ENCODE data around the gene COX7B2. TPM values are rescaled to one million over a fixed set of nuclear protein-coding genes. Genes with fewer than 3 reads are reported as not detected.

The COX7B2 gene
- total RNA-seq, 2 experiments from 2014 or later = not detected

DNA sequence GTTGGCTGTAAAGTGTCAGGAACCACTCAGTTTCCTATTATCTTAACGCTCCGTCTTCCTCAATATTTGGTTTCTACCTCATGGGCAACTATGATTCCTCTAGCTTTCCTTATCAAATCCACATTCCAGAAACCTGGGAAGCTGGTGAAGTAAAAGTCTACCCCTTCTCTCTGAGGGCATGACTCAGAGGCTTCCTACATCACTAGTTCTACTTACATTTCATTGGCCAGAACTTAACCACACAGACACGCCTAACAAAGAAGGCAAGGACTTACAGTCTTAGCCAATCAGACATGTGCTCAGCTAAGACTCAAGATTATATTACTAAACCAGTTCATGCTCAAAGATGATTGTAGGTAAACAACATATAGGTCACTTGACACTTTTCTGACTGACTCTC lies 30.4 kb downstream of the COX7B2 start:
- ATAC-seq = no peak
- ChIA-PET POLR2A (no interaction called here), CTCF (no interaction called here)
- H3K27me3 Mint-ChIP-seq (ENCODE audit: low read depth) = no peaks in the 10 kb centered on the region
- no peaks in the 10 kb centered on the region for H3K36me3 Mint-ChIP-seq (ENCODE audit: low read depth)
- H3K4me3 Mint-ChIP-seq = no peak overlapping the region
- no peaks in the 10 kb centered on the region for H3K4me1 Mint-ChIP-seq (ENCODE audit: low read depth)
- no peaks in the 10 kb centered on the region for H3K9me3 Mint-ChIP-seq (ENCODE audit: insufficient read depth)
- no peak overlapping the region for H3K27ac Mint-ChIP-seq
- no peak for DNase-seq

GRCh38 chr4:46874811-46875210 lies 34.2 kb downstream of the COX7B2 start:
- CTCF ChIA-PET = no interaction called here

DNA sequence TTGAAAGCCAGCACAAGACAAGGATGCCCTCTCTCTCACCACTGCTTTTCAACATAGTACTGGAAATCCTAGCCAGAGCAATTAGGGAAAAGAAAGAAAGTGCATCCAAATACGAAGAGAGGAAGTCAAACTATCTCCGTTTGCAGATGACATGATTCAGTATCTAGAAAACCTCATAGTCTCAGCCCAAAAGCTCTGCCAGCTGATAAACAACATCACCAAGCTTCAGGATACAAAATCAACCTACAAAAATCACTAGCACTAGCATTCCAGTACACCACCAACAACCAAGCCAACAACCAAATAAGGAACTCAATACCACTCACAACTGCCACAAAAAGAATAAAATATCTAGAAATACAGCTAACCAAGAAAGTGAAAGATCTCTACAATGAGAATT lies 38.6 kb downstream of the COX7B2 start:
- ATAC-seq = no peak
- H3K36me3 Mint-ChIP-seq (ENCODE audit: low read depth) = no peaks in the 10 kb centered on the region
- H3K27me3 Mint-ChIP-seq (ENCODE audit: low read depth) = no peaks in the 10 kb centered on the region
- CTCF ChIA-PET = no interaction called here
- no peaks in the 10 kb centered on the region for H3K4me1 Mint-ChIP-seq (ENCODE audit: low read depth)
- H3K4me3 Mint-ChIP-seq = no peak overlapping the region
- POLR2A ChIA-PET = no interaction called here
- no peak for DNase-seq
- H3K9me3 Mint-ChIP-seq (ENCODE audit: insufficient read depth) = no peaks in the 10 kb centered on the region
- no peak overlapping the region for H3K27ac Mint-ChIP-seq

More at GRCh38 chr4:46874811-46875210, 34.2 kb downstream of the COX7B2 start:
- no peaks in the 10 kb centered on the region for H3K36me3 Mint-ChIP-seq (ENCODE audit: low read depth)
- POLR2A ChIA-PET = no interaction called here
- H3K4me1 Mint-ChIP-seq (ENCODE audit: low read depth) = no peaks in the 10 kb centered on the region
- DNase-seq (no peak), ATAC-seq (no peak)
- H3K4me3 Mint-ChIP-seq = no peak overlapping the region
- no peak overlapping the region for H3K27ac Mint-ChIP-seq
- H3K9me3 Mint-ChIP-seq (ENCODE audit: insufficient read depth) = no peaks in the 10 kb centered on the region
- H3K27me3 Mint-ChIP-seq (ENCODE audit: low read depth) = no peaks in the 10 kb centered on the region

DNA sequence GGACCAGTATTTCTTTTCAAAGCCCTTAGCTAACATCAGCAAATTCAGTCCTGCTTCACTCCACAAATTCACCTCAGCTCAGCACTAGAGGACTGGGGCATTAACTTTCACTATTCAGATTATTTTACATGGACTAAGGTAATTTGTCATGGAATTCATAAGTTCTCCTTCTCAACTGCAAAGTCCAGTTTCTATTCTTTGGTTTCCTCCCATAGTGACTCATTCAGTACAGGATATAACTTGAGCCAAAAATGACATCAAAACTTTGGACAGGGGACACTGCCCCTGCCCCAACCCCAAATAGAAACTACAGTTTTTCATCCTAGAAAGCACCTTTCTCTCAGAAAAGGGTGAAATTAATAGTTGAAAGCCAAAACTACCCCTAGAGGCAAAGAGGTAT lies 52.7 kb downstream of the COX7B2 start:
- H3K9me3 Mint-ChIP-seq (ENCODE audit: insufficient read depth) = no peaks in the 10 kb centered on the region
- ChIA-PET POLR2A (no interaction called here), CTCF (interaction anchor here (1.8 kb wide), 1 partner anchor 11 kb away, joined by 4 read pairs; no protein-coding TSS in a partner anchor)
- H3K27me3 Mint-ChIP-seq (ENCODE audit: low read depth) = no peaks in the 10 kb centered on the region
- no peak for ATAC-seq
- no peak overlapping the region for H3K4me3 Mint-ChIP-seq
- H3K27ac Mint-ChIP-seq = no peak overlapping the region
- no peaks in the 10 kb centered on the region for H3K36me3 Mint-ChIP-seq (ENCODE audit: low read depth)
- DNase-seq = no peak
- H3K4me1 Mint-ChIP-seq (ENCODE audit: low read depth) = no peaks in the 10 kb centered on the region

GRCh38 chr4:46852800-46853199 lies 56.2 kb downstream of the COX7B2 start:
- POLR2A ChIA-PET = no interaction called here
- CTCF ChIA-PET = interaction anchor here (2.6 kb wide), 1 partner anchor 270 kb away, joined by 8 read pairs; no protein-coding TSS in a partner anchor
- Mint-ChIP-seq H3K4me1 (ENCODE audit: low read depth) (no peaks in the 10 kb centered on the region), H3K9me3 (ENCODE audit: insufficient read depth) (no peaks in the 10 kb centered on the region), H3K27ac (no peak overlapping the region), H3K4me3 (no peak overlapping the region), H3K36me3 (ENCODE audit: low read depth) (no peaks in the 10 kb centered on the region), H3K27me3 (ENCODE audit: low read depth) (peaks cover 2% of the 10 kb centered on the region)
- DNase-seq = no peak
- ATAC-seq = no peak

GRCh38 chr4:46850026-46850425 lies 59.0 kb downstream of the COX7B2 start:
- Mint-ChIP-seq H3K9me3 (ENCODE audit: insufficient read depth) (no peaks in the 10 kb centered on the region), H3K4me3 (no peak overlapping the region), H3K36me3 (ENCODE audit: low read depth) (no peaks in the 10 kb centered on the region), H3K27me3 (ENCODE audit: low read depth) (peaks cover 2% of the 10 kb centered on the region), H3K4me1 (ENCODE audit: low read depth) (no peaks in the 10 kb centered on the region), H3K27ac (no peak overlapping the region)
- POLR2A ChIA-PET = no interaction called here
- ATAC-seq (no peak), DNase-seq (no peak)
- CTCF ChIA-PET = no interaction called here

- H3K4me3 Mint-ChIP-seq = no peak overlapping the region
- ATAC-seq (no peak), DNase-seq (peak; percentile 70)
- H3K27ac Mint-ChIP-seq = no peak overlapping the region
- ChIA-PET POLR2A (interaction anchor here (0.6 kb wide), 1 partner anchor 525 kb away, joined by 4 read pairs; no protein-coding TSS in a partner anchor), CTCF (interaction anchor here (0.7 to 3.8 kb wide), 7 partner anchors 9 to 539 kb away, joined by 3 to 15 read pairs (median 4); no protein-coding TSS in a partner anchor)
- no peaks in the 10 kb centered on the region for H3K9me3 Mint-ChIP-seq (ENCODE audit: insufficient read depth)
- H3K27me3 Mint-ChIP-seq (ENCODE audit: low read depth) = no peaks in the 10 kb centered on the region
- H3K36me3 Mint-ChIP-seq (ENCODE audit: low read depth) = no peaks in the 10 kb centered on the region
- no peaks in the 10 kb centered on the region for H3K4me1 Mint-ChIP-seq (ENCODE audit: low read depth)
Observed at GRCh38 chr4:46844325-46844917, 64.6 kb downstream of the COX7B2 start.

DNA sequence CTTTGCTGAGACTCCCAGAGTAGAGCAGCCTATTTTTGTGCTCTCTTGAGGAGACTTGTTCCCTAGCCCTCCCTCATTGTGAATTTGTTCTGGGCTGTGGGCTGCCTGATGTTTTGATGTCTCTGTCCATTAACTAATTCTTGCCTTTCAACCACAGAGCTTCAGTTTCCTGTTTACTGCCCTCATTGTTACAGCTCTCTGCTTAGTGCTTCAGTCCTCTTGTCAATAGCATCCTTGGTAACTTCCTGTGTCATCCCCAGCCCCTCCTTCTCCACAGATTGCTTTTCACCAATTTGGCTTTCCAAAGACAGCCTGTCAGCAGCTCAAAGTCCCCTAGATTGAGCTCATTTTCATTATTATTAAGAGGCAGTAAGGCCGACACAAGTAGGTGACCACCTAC lies 69.9 kb downstream of the COX7B2 start:
- H3K4me1 Mint-ChIP-seq (ENCODE audit: low read depth) = no peaks in the 10 kb centered on the region
- H3K27ac Mint-ChIP-seq = no peak overlapping the region
- CTCF ChIA-PET = no interaction called here
- no peak for ATAC-seq
- no peaks in the 10 kb centered on the region for H3K9me3 Mint-ChIP-seq (ENCODE audit: insufficient read depth)
- no peak overlapping the region for H3K4me3 Mint-ChIP-seq
- no peak for DNase-seq
- no peaks in the 10 kb centered on the region for H3K27me3 Mint-ChIP-seq (ENCODE audit: low read depth)
- no peaks in the 10 kb centered on the region for H3K36me3 Mint-ChIP-seq (ENCODE audit: low read depth)
- POLR2A ChIA-PET = no interaction called here

DNA sequence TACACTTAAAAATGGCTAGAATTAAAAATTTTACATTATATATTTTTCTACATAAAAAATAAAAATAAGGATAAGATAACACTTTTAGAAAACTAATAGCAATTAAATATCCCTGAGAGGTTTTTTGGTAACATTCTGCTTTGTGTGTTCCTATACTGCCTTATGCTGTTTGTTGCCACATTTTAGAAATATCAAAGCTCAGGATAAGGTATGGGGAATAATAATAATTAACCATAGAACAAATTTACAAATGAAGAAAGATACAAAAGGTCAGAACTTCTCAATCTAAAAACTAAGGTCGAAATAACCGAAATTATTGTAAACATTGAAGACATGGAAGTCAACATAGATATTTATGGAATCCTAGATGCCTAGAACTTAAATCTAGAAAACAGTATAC lies 71.4 kb downstream of the COX7B2 start:
- no peaks in the 10 kb centered on the region for H3K4me1 Mint-ChIP-seq (ENCODE audit: low read depth)
- no peak overlapping the region for H3K4me3 Mint-ChIP-seq
- DNase-seq (no peak), ATAC-seq (no peak)
- ChIA-PET CTCF (no interaction called here), POLR2A (no interaction called here)
- no peak overlapping the region for H3K27ac Mint-ChIP-seq
- H3K36me3 Mint-ChIP-seq (ENCODE audit: low read depth) = no peaks in the 10 kb centered on the region
- no peaks in the 10 kb centered on the region for H3K9me3 Mint-ChIP-seq (ENCODE audit: insufficient read depth)
- no peaks in the 10 kb centered on the region for H3K27me3 Mint-ChIP-seq (ENCODE audit: low read depth)

GRCh38 chr4:46836584-46836983 lies 72.5 kb downstream of the COX7B2 start:
- Mint-ChIP-seq H3K4me1 (ENCODE audit: low read depth) (no peaks in the 10 kb centered on the region), H3K36me3 (ENCODE audit: low read depth) (no peaks in the 10 kb centered on the region), H3K27me3 (ENCODE audit: low read depth) (no peaks in the 10 kb centered on the region), H3K9me3 (ENCODE audit: insufficient read depth) (no peaks in the 10 kb centered on the region), H3K4me3 (no peak overlapping the region), H3K27ac (no peak overlapping the region)
- POLR2A ChIA-PET = no interaction called here
- CTCF ChIA-PET = no interaction called here
- DNase-seq (no peak), ATAC-seq (no peak)

DNA sequence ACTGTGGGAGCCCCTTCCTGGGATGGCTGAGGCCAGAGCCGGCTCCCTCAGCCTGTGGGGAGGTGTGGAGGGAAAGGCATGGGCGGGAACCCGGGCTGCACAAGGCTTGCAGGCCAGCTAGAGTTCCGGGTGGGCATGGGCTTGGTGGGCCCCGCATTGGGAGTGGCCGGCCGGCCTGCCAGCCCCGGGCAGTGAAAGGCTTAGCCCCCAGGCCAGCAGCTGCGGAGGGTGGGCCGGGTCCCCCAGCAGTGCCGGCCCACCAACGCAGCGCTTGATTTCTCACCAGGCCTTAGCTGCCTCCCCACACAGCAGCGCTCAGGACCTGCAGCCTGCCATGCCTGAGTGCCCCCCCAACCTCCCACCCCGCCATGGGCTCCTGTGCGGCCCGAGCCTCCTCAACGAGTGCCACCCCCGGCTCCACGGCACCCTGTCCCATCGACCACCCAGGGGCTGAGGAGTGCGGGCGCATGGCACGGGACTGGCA lies 78.0 kb downstream of the COX7B2 start:
- CTCF ChIA-PET = no interaction called here
- POLR2A ChIA-PET = no interaction called here
- ATAC-seq (no peak), DNase-seq (no peak)
- no peak overlapping the region for H3K27ac Mint-ChIP-seq
- H3K4me1 Mint-ChIP-seq (ENCODE audit: low read depth) = no peaks in the 10 kb centered on the region
- no peaks in the 10 kb centered on the region for H3K9me3 Mint-ChIP-seq (ENCODE audit: insufficient read depth)
- no peaks in the 10 kb centered on the region for H3K27me3 Mint-ChIP-seq (ENCODE audit: low read depth)
- H3K36me3 Mint-ChIP-seq (ENCODE audit: low read depth) = no peaks in the 10 kb centered on the region
- no peak overlapping the region for H3K4me3 Mint-ChIP-seq

DNA sequence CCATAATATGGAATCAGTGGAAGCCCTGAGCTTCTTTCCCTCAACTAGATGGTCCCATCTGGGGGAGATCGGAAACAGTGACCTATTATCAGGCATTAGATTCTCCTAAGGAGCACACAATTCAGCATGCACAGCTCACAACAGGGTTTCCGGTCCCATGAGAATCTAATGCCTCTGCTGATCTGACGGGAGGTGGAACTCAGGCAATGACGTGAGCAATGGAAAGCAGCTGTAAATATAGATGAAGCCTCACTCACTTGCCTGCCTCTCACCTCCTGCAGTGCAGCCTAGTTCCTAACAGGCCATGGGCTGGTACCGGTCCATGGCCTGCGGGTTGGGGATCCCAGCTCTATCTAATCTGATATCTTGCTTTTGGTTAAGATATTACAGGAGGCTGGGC lies 88.9 kb downstream of the COX7B2 start:
- Mint-ChIP-seq H3K9me3 (ENCODE audit: insufficient read depth) (no peaks in the 10 kb centered on the region), H3K4me1 (ENCODE audit: low read depth) (no peaks in the 10 kb centered on the region), H3K4me3 (no peak overlapping the region), H3K27me3 (ENCODE audit: low read depth) (no peaks in the 10 kb centered on the region), H3K36me3 (ENCODE audit: low read depth) (no peaks in the 10 kb centered on the region), H3K27ac (no peak overlapping the region)
- CTCF ChIA-PET = no interaction called here
- DNase-seq (no peak), ATAC-seq (no peak)
- POLR2A ChIA-PET = interaction anchor here (0.5 kb wide), 1 partner anchor 48 kb away, joined by 3 read pairs; no protein-coding TSS in a partner anchor

DNA sequence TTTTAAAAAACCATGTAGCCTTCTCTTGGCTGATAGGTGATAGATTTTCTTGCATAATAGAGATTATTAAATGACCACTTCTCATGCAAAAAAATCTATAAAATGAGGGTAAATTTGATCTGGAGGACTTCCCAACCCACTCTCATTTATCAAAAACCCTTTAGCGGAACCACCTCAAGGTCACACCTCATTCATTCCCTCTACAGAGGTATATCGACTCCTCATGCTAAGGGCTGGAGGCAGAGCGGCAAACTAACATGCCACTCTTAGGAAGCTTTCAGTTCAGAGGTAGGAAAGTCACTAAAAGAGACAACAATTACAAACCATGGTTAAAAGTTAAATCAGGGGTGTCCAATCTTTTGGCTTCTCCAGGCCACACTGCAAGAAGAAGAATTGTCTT lies 90.0 kb downstream of the COX7B2 start:
- POLR2A ChIA-PET = no interaction called here

More for the DNA sequence above, 90.0 kb downstream of the COX7B2 start:
- no peaks in the 10 kb centered on the region for H3K4me1 Mint-ChIP-seq (ENCODE audit: low read depth)
- H3K4me3 Mint-ChIP-seq = no peak overlapping the region
- no peaks in the 10 kb centered on the region for H3K9me3 Mint-ChIP-seq (ENCODE audit: insufficient read depth)
- H3K27me3 Mint-ChIP-seq (ENCODE audit: low read depth) = no peaks in the 10 kb centered on the region
- ATAC-seq (no peak), DNase-seq (no peak)
- CTCF ChIA-PET = no interaction called here
- no peak overlapping the region for H3K27ac Mint-ChIP-seq
- H3K36me3 Mint-ChIP-seq (ENCODE audit: low read depth) = no peaks in the 10 kb centered on the region

Measured in activated CD8-positive, alpha-beta T cell treated with anti-CD3 and anti-CD28 coated beads, Interleukin-2, amount 10 ng/mL, durations not matched to agents 7 days and 5 days (primary cell).